ENCODE results near the gene GLRX. TPM values are rescaled to one million over a fixed set of nuclear protein-coding genes. Genes with fewer than 3 reads are reported as not detected.
"Not testable (repeated sequence)": the region's sequence is repeated elsewhere in the genome, so short reads cannot be mapped to it uniquely, and the experiment has no call there.

Gene GLRX
- 111 TPM for total RNA-seq
- long read RNA-seq, transcript GLRX-201 (3 exons, 1,211 nt): major isoform, 57 of 64 reads
- long read RNA-seq, transcript GLRX-204 (2 exons, 3,407 nt): minor isoform, 6 of 64 reads
- long read RNA-seq, partial matches to known transcripts: 0 of 64 reads
- long read RNA-seq, other reads (novel, unspliced or antisense): 0 of 64 reads

DNA sequence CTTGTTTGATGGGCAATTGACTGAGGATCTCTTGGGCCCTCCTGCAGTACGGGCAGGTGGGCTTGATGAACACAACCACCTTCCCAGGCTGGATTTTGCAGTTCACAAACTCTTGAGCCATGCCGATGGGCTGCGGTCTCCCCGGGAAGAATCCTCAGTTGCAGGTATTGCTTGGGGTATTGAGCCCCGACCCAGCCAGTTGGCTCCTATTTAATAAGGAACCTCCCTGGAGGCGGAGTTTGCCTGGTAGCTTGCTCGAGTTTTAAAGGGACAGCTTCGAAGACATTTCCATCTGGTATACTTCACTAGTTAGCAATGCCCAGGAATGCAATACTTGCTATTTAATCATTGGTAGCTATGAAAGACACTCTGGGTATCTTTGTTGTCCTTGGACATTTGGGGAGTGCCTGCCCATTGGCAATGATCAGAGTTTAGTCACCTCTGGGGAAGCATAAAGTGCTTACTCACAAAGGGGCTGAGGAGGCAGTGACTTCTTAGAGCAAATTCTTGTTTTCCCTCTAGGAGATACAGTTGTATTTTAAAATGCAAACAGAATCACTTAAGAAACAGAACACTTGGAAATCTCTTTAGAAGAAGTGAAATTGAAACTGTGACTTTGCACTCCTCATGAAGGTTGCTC, at the start of gene GLRX:
Gene GLRX (minus strand): TSS at position 185 of the 640 bp plus-strand sequence. CDS start 64 bp downstream, at position 121.
- DNase-seq (ENCODE audit: missing footprints) (peak; percentile 84), ATAC-seq (peak; percentile 72)
- intact Hi-C loops (cut with DNase I): loop anchor here (5.0 kb wide), 1 partner anchor 40 kb away; no protein-coding TSS in a partner anchor

- intact Hi-C loops (cut with DNase I): no loop called here
- no peak for ATAC-seq
- no peak for DNase-seq (ENCODE audit: missing footprints)
Measured at GRCh38 chr5:95871146-95871806, 48.8 kb upstream of the GLRX start.

DNA sequence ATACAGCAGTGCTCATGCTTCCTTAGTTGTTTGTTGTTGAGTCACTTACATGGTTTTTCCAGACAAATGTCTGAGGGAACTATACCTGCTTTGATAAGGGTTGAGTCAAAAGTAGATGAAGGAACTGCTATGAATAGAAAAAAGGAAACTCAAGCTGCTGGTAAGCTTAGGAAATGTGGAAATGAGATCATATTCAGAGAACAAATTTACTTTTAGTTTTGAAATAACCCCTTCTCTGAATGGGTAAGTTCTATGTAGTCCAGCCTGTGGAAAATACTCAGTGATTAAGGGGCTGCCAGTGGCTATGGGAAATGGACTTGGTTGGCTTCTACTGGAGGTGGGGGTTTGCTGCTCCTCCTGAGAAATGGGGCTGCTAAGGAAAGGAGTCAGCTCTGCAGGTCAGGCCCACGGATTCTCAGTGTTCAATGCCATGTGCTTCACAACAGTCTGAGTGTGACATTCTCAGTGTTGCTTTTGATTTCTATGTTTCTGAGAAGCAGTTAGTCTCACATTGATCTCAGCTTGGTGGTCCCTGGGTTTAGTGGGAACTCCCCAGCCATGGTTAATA, 47.7 kb upstream of the GLRX start:
- intact Hi-C loops (cut with DNase I): no loop called here
- DNase-seq (ENCODE audit: missing footprints) (no peak), ATAC-seq (no peak)

DNA sequence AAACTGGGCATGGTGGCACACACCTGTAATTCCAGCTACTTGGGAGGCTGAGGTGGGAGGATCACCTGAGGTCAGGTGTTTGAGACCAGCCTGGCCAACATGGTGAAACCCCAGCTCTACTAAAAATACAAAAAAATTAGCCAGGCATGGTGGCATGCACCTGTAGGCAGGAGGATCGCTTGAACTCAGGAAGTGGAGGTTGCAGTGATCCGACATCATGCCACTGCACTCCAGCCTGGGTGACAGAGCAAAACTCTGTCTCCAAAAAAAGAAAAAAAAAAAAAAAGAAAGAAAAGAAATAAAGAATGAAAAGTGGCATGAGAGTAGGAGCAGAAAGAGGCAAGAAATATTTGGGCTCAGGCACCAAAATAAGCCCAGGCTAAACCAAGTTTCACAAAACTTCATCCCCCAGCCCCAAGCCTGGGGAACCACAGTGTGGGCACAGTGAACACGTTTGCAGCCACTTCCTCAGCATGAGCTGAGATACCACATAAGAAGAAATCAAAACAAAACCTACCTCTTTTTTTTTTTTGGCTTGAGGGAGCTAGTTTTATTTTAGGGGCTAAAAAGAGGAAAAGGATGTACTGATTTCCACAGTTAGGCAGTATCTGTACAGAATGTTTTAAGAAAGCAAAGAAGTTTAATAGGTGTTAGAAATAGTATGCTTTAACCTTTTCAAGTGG, 46.8 kb upstream of the GLRX start:
- peak; percentile 69 for DNase-seq (ENCODE audit: missing footprints)
- intact Hi-C loops (cut with DNase I); ATAC-seq: not testable (repeated sequence)

- DNase-seq (ENCODE audit: missing footprints): no peak
- intact Hi-C loops (cut with DNase I): no loop called here
- no peak for ATAC-seq
Measured at GRCh38 chr5:95868136-95868535, 45.6 kb upstream of the GLRX start.

DNA sequence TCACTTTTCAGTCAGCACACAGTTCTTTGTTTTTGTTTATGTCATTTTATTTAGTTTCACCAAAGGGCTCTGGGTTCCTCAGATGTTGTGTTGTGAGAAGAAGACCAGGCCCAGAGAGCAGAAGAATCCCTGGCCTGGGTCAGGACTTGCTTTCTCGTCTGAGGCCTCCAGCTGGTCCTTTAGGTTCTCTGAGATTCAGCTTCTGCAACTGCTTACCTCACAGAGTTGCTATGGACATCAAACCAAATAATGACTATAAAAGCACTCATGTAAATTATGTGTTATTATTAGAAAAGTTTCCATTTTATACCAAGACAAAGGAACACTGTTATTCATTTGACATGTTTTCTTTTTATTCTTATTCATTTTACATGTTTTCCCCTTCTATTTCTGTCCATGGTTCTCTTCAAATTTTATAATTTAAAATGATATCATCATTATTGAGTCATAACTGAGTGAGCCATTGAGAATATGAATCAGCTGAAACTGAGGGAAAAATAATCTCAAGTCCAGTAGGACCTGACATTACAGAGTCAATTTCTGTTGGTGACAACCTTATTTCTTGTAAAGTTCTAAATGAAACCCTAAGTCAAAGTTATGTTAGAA, 44.0 kb upstream of the GLRX start:
- no peak for ATAC-seq

DNA sequence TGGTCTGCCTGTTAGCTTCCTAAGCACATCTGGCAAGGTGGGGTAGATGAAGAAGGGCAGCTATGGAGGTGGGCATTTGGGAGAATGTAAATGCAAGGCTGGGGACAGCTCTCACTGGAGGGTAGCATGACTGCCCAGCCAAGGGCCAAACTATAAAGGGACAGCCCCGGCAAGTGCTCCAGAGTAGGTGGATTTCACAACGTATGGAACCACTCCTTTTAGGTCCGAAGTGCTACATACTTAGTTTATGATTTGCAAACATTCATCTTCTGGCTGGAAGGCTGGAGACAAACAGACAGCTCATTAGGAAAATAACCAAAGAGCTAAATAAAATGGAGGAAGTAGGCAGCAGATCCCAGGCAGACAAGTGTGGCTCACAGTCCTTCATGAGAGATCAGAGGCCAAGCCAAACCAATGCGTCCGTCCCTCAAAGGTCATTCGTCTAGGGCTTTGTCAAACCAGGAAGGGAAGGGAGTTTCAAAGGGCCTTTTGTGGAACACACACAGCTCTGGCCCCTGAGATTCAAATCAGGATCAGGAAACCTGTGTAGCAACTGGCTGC, 42.5 kb upstream of the GLRX start:
- DNase-seq (ENCODE audit: missing footprints) (peak; percentile 42), ATAC-seq (no peak)
- intact Hi-C loops (cut with DNase I): loop anchor here (5.0 kb wide), 1 partner anchor 737 kb away; no protein-coding TSS in a partner anchor

More for the DNA sequence above, 44.0 kb upstream of the GLRX start:
- intact Hi-C loops (cut with DNase I): no loop called here
- no peak for DNase-seq (ENCODE audit: missing footprints)

- ATAC-seq (no peak), DNase-seq (ENCODE audit: missing footprints) (no peak)
- intact Hi-C loops (cut with DNase I): loop anchor here (5.0 kb wide), 1 partner anchor 738 kb away; no protein-coding TSS in a partner anchor
Measured at GRCh38 chr5:95864456-95864855, 41.9 kb upstream of the GLRX start.

DNA sequence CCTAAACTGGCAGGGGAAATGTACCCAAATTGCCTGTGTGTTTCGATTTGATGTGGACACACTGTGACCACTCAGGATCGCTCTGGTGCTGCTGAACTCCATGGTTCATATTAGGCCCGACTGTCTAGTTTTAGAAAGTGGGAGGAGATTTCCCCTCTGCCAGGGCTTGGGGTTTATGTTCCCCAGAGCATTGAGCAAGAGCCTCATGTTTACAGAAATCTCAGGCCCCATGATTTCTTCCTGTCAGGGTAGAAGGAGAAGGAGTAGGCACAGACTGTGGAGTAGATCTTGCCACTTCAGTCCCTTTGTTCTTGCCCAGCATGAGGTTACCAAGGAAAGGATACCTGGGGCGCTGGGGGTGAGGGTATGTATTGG, 40.8 kb upstream of the GLRX start:
- intact Hi-C loops (cut with DNase I): loop anchor here (5.0 kb wide), 1 partner anchor 739 kb away; no protein-coding TSS in a partner anchor
- no peak for DNase-seq (ENCODE audit: missing footprints)

GRCh38 chr5:95862671-95863382, 40.3 kb upstream of the GLRX start:
- intact Hi-C loops (cut with DNase I): loop anchor here (5.0 kb wide), 1 partner anchor 739 kb away; no protein-coding TSS in a partner anchor
- no peak for ATAC-seq
- no peak for DNase-seq (ENCODE audit: missing footprints)

More for the DNA sequence above, 40.8 kb upstream of the GLRX start:
- ATAC-seq: peak; percentile 48

GRCh38 chr5:95861864-95862561, 39.5 kb upstream of the GLRX start:
- ATAC-seq (no peak), DNase-seq (ENCODE audit: missing footprints) (no peak)
- intact Hi-C loops (cut with DNase I): loop anchor here (5.0 kb wide), 1 partner anchor 740 kb away; no protein-coding TSS in a partner anchor

DNA sequence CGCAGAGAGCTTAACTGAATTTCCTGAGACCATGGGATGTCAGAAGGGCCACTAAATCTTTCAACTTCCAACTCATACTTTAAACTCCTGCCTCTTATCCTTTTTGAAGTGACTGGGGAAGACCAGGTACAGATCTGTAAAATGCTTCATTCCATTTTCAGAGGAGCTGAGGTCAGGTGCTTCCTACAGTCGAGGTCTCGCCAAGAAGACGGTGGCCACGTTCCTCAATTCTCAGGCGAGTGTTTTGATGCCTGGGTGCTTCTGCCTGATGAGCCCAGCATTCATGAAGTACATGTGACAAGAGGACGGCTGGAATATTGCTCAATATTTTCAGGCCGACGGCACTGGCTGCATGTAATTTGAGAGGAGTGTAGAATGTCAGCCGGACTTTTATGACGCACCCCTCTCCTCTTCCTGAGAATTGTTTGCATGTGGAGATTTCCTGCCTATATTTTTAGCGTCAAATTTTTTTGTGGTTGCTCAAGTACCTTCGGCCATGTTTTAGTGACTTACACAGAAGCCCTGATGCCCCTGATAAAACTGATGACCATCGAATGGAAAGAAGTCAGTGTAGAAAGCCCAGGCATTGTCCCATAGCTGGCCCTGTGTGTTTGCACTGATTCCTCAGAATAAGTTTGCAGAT, 38.8 kb upstream of the GLRX start:
- DNase-seq (ENCODE audit: missing footprints): peak; percentile 81
- intact Hi-C loops (cut with DNase I): loop anchor here (5.0 kb wide), 1 partner anchor 741 kb away; no protein-coding TSS in a partner anchor
- ATAC-seq: no peak

- DNase-seq (ENCODE audit: missing footprints) (no peak), ATAC-seq (no peak)
- intact Hi-C loops (cut with DNase I): loop anchor here (5.0 kb wide), 4 partner anchors 38 to 743 kb away; no protein-coding TSS in a partner anchor
Measured at GRCh38 chr5:95859661-95860060, 37.1 kb upstream of the GLRX start.

GRCh38 chr5:95858661-95859595, 36.4 kb upstream of the GLRX start:
- peak; percentile 96 for DNase-seq (ENCODE audit: missing footprints)
- peak; percentile 74 for ATAC-seq
- intact Hi-C loops (cut with DNase I): loop anchor here (1.0 to 5.0 kb wide), 5 partner anchors 38 to 528 kb away; no protein-coding TSS in a partner anchor

DNA sequence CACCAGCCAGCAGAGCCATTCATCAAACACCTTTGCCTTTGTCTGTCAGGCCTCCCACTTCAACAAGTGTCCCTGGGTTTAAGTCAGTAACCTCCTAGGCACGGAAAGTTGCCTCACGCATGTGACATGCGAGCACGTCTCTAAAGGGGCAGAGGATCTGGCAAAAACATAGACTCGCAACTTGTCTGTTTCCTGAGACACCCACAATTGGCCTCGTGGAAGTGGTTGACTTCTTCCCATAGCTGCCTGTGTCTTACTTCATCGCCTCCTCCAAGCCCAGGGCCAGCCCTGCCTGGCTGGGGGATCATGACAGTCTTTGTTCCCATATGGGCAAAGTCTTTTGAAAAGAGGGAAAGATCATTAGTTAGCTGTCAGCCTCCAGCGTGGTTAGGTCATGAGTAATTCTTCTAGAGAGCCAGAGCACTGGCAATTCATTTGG, 35.5 kb upstream of the GLRX start:
- intact Hi-C loops (cut with DNase I): loop anchor here (1.0 to 5.0 kb wide), 5 partner anchors 39 to 529 kb away; no protein-coding TSS in a partner anchor
- peak; percentile 20 for ATAC-seq
- no peak for DNase-seq (ENCODE audit: missing footprints)
